ENCODE results near the gene C19orf85.
"Not testable (repeated sequence)": the region's sequence is repeated elsewhere in the genome, so short reads cannot be mapped to it uniquely, and the experiment has no call there.

Gene C19orf85

DNA sequence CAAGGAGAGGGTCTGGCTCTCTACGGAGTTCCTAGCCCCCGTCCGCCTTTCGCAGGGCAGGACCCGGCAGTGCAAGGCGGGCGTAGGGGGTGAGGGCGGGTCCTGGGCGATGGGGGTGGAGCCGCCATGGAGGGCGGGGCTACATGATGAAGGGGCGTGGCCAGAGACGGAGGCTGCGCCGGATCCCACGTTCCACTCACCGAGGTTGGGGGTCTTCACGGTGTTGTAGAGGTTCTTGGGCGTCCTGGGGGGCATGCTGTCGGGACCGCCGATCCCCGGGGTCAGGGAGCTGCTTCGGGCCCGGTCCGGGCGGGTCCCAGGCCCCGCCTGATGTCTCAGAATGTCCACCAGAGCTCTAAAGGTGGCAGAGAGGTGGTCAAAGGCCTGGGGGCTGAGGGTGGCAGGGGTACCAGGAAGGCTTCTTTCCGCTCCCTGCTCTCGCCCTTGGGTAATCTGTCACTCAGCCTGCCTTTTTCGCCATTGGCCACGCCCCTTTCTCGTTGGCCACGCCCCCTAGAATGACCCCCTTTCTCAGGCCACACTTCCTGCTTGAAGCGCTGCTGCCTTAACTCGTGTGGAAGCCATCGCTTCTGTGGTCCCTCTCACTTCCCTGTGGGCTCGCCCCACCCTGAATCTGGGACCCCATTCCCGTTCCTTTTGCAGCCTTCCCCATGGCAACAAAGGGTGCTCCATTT is 24.0 kb downstream of the C19orf85 start:
- no peak for DNase-seq (ENCODE audit: low spot score)

DNA sequence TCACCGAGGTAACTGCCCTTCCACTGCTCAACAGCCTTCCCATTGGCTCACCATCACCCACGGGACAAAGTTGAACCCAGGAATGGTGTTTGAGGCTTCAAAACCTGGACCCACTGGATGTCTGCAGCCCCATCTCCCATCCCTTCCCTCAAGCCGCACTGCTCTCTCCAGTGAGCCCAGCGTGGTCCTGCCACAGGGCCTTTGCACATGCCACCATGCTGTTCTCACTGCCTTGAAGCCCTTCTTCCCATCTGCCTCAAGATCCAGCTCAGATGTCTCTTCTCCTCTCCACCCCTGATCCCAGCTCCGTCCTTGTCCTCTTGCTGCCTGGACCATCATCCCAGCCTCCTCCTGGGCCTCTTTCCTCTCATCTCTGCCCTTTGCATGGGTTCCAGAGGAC is 25.5 kb downstream of the C19orf85 start:
- no peak for DNase-seq (ENCODE audit: low spot score)

DNA sequence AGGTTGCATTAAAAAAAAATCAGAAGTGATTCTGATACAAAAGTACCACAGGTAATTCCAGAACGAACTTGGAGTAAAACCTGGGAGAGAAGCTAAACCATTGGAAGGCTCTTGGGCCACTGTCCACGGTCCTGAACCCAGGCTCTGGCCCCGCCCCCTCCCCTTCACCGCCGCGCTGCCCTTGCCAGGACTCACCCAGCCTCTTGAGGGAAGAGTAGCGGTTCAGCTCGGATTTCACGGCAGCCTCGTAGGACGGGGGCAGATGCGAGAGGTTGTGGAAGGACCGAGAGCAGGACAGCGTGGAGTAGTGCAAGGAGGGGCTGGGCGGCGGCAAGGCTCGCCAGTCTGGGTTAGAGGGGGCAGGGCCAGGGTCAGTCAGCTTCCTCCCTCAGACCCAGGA is 27.1 kb downstream of the C19orf85 start:
- no peak for DNase-seq (ENCODE audit: low spot score)

DNA sequence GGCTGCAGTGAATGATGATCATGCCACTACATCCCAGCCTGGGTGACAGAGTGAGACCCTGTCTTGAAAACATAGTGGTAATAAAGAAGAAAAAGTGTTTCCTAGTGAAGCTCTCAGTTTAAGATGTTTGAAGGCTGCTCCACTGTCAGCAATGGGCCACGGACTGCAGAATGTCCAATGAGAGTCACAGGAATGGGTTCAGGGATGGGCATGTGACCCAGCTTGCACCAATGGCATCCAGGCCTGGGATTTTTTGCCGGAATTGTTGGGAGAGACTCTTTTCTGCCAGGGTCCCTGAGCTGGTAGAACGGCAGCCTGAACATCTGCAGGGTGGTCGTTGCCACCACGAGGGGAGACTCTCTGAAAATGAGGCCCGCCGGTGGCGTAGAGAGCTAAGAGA is 27.7 kb downstream of the C19orf85 start:
- DNase-seq (ENCODE audit: low spot score), result no peak

DNA sequence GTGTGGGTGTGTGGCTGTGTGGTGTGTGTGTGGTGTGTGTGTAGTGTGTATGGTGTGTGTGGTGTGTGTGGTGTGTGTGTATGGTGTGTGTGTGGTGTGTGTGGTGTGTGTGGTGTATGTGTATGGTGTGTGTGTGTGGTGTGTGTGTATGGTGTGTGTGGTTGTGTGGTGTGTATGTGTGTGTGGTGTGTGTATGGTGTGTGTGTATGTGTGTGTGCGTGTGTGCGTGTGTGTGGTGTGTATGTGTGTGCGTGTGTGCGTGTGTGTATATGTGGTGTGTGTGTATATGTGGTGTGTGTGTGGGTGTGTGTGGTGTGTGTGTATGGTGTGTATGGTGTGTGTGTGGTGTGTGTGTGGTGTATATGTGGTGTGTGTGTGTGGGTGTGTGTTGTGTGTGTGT is 29.5 kb downstream of the C19orf85 start:
- no peak for DNase-seq (ENCODE audit: low spot score)

DNA sequence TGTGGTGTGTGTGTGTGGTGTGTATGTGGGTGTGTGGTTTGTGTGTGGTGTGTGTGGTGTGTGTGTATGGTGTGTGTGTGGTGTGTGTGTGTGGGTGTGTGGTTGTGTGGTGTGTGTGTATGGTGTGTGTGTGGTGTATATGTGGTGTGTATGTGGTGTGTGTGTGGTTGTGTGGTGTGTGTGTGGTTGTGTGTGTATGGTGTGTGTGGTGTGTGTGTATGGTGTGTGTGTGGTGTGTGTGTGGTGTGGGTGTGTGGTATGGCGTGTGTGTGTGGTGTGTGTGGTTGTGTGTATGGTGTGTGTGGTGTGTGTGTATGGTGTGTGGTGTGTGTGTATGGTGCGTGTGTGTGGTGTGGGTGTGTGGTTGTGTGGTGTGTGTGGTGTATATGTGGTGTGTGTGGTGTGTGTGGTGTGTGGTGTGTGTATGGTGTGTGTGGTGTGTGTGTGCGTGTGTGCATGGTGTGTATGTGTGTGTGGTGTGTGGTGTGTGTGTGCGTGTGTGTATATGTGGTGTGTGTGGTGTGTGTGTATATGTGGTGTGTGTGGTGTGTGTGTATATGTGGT is 30.1 kb downstream of the C19orf85 start:
- no peak for DNase-seq (ENCODE audit: low spot score)

DNA sequence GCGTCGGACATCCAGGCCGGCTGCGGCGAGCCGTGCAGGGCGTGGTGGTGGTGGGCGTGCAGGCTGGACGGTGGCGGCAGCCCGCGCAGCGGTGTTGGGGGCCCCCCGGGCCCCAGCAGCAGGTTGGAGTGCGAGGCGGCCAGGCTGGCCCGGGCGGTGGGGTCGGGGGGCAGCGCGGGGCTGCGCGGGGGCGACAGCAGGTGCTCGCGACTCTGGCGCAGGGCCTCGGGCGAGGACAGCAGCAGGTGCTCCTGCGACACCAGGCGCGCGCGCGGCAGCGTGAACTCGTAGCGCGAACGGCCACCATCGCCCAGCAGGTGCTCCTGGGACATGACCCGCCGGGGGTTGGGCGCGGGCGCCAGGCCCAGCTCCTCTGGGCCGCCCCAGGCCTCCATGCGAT is 31.3 kb downstream of the C19orf85 start:
- no peak for DNase-seq (ENCODE audit: low spot score)

DNA sequence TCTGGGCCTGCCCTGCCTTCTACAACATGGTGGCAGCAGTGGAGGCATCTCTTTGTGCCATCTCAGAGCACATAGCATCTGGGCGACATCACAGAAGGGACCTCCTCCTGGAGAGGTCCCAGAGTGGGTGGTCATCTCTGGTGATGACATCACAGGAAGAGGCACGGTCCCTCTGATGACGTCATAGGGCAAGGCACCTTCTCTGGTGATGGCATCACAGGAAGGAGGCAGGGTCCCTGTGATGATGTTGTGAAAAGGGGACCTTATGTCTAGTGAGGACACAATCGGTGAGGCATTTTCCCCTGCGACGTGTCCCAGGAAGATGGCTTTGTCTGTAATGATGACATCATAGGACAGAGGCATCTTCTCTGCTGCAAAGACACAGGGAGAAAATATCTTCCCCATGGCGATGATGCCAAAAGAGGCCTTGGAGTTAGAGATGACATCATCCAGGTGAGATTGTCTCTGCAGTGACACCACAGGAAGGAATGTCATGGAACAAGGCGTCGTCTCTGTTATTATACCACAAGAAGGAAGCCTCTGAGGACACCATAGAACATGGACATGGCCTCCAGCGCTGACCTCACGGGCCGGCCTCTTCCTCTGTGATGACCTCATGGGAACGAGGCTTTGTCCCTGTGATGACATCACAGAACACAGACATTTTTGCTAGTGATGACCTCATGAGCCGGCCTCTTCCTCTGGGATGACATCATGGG is 32.2 kb downstream of the C19orf85 start:
- DNase-seq (ENCODE audit: low spot score), result no peak

DNA sequence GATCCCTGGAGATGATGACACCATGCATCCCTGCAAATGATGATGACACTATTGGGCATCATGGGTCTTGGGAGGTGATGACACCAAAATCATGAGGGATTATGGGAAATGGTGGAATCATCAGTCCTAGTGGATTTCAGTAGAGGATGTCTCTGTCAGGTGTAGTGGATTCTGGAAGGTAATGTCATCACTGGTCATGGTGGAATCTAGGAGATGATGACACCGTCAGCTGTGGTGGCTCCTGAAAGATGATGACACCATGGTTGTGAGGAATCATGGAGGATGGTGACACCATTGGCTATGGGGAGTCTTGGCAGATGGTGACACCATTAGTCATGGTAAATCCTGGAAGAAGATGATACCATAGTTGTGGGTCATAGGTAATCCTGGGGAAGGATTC is 33.4 kb downstream of the C19orf85 start:
- DNase-seq (ENCODE audit: low spot score), result no peak

DNA sequence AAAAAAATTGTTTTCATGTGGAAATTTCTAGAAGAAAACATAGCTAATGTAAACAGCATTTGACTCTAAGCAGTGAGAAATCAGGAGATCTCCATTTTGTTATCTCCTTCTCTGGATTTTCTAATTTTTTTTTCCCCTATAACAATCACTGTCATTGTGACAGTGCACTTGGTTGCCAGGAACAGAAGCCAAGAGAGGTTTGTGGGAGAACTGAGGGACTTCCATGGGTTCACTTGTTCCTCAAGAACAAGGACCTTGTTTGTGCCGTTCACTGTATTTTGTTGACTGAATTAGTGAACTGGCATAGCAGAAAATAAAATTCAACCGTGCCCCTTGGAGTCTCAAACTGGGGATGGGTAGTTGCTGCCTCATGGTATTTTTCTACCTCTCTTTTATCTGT is 38.5 kb downstream of the C19orf85 start:
- peak; percentile 96 for DNase-seq (ENCODE audit: low spot score)

DNA sequence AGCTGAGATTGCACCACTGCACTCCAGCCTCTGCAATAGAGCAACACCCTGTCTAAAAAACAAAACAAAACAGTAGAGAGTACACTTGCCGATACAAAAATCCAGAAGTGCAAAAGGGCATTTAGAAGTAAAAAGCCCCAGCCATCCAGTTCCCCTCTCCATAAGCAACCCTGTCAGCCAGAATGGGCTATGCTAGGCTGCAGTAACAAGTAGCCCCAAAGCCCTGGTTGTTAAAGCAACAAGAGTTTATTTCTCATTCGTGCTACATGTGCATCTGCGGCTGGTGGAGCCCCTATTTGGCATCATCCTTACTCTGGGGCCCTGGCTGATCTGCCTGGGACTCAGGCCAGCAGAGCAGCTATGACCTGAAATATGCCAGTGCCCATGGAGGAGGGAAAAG is 40.0 kb downstream of the C19orf85 start:
- DNase-seq (ENCODE audit: low spot score), result no peak

DNA sequence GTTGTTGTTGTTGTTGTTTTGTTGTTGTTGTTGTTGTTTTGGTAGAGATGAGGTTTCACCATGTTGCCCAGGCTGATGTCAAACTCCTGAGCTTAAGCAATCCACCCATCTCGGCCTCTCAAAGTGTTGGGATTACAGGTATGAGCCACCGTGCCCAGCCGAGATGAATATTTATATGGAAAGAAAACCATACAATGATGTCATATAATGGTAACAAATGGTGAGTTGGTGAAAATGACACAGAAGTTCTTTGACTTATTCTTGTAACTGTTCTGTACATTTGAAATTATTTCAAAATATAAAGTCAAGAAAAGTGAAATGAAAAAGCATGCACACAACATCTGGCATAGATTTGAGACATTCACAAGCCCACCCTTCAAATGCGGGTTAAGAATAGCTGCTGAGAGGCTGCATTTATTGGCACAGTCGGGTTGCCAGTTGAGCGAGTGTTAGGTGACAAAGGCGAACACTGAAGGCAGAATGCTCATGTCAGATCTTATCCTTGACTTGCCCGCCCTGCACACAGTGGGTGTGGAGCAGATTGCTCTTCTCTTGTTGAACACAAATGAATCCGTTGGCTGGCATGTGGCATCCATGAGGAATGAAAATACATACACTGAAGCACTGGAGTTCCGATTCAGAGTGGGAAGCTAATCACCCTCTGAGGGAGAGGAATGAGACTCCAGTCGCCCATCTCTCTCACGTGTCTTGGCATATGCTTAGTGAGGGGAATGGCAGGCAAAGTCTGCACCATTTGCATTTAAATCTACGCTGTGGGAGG is 41.1 kb downstream of the C19orf85 start:
- no peak for DNase-seq (ENCODE audit: low spot score)

DNA sequence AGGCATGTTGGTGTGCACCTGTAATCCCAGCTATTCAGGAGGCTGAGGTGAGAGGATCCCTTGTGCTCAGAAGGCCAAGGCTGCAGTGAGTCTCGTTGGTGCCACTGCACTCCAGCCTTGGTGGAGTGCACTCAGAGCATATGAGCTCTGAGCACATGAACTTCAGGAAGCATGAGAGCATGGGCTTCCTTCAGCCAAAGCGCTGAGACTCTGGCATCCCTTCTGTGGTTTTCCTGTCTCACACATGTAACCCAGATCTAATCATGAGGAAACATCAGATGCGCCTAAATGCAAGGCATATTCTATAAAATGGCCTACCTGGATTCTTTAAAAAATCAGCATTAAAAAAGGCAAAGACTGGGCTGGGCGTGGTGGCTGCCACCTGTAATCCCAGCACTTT is 43.3 kb downstream of the C19orf85 start:
- DNase-seq (ENCODE audit: low spot score), result not testable (repeated sequence)

DNA sequence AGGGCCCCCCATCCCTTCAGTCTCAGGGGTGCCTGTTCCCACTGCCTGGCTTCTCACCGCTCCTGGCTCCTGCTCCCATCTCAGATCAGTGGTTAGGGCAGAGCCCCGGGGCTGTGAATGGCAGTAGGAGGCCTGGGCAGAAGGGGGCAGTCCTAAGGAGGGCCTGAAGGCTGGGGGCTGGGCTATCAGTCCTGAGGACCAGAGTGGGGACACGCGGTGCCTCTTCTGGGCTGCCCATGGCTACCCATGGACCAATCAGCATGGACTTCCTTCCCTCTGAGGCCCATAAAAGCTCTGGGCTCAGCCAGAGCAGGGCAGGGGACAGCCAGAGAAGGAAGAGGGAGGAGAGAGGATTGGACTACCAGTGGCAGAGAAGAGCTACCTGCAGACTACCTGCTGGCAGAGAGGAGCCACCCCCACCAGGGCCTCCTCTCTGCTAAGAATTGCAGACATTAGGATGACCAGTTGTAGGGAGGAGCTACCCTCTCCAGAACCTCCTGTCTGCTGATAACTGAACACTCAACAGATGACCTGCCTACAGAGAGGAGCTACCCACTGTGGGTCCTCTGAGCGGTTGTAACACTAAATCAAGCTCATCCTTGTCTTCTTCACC is 44.8 kb downstream of the C19orf85 start:
- no peak for DNase-seq (ENCODE audit: low spot score)

DNA sequence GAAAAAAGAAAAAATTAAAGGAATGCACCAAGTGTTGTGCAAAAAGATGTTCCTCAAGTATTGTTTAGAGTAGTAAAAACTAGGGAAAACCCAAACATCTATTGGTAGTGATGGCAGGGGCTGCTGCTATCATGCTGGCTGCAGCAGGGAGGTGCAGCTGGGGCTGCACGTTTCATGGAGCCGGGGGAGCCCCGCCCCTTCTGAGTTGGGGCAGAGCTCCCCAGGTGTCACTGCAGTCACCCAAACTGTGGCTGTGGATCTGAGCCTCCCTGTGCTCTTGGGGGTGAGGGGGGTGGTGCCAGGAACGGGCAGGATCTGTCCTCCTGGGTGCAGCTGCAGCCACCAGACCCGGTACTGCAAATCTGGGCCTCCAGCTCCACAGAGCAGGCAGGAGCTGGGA is 45.4 kb downstream of the C19orf85 start:
- no peak for DNase-seq (ENCODE audit: low spot score)

DNA sequence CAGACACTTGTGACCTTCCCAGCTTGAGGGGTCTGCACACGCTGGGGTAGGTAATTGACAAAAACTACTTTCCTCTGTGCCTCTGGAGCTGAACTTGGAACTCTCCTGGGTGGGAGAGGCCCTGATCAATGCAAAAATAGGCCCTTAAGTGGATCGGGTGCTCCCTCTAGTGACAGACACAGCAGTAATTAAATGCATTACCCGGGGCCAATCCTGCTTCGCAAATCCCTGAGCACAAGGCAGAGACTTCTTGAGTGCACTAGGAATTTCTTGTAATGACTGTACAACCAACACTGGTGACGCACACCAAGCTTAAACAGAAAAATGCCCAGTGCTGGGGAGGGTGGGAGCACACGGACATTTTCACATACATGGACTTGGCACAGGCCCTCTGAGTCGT is 46.4 kb downstream of the C19orf85 start:
- DNase-seq (ENCODE audit: low spot score), result peak; percentile 85
